ENCODE results near the gene TAB2. TPM values are rescaled to one million over a fixed set of nuclear protein-coding genes. Genes with fewer than 3 reads are reported as not detected.

TAB2 gene
- total RNA-seq, 1 donor from 2014 or later, result 45.1 TPM

DNA sequence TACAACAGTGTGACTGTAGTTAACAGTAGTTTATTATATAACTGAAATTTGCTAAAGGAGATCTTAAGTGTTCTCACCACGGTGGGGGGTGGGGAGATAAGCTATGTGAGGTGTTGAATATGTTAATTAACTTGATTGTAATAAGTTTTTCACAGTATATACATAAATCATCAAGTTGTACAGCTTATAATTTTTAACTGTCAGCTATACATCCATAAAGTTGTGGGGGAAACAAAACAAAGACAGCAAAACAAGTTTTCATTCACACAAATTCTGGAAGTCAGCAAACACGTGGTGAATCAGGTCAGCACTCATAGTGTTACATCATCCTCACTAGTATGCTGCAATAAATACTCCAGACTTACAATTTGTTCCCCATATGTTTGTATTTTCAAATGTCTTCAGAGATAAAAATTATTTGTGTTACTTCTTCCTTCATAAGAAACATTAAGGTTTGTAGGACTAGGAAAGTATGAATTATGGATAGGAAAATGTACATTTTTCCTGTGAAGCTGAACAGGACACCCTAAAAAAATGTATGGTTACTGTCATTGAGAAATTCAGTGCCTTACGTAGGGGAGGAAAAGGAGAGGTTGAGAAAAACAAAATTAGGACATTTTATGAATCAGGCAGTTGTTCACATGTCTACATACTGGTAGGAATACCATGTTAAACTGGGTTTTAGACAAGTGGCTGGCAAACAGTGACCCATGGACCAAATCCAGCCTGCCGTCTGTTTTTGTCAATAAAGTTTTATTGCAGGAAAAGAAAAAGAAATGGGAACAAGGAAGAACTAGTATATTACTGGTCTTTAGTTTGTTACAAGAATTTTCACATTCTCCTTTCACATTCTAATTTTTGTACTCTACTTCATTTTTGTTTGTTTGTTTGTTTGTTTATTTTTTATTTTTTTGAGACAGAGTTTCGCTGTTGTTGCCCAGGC, 88.6 kb downstream of the TAB2 start:
- no peak for TF ChIP-seq CTCF (conservative IDR thresholded peaks at IDR 0.05)
- H3K27ac Mint-ChIP-seq (ENCODE audit: unreplicated experiment), result no peak overlapping the region
- no peaks in the 10 kb centered on the region for H3K27me3 Mint-ChIP-seq (ENCODE audit: low read depth)
- no peaks in the 10 kb centered on the region for H3K4me1 Mint-ChIP-seq
- peaks cover 32% of the 10 kb centered on the region for H3K36me3 Mint-ChIP-seq (ENCODE audit: low read depth)
- no peaks in the 10 kb centered on the region for H3K9me3 Mint-ChIP-seq
- no peak overlapping the region for H3K4me3 Mint-ChIP-seq
- no peak for DNase-seq (ENCODE audit: low read depth, low spot score)

DNA sequence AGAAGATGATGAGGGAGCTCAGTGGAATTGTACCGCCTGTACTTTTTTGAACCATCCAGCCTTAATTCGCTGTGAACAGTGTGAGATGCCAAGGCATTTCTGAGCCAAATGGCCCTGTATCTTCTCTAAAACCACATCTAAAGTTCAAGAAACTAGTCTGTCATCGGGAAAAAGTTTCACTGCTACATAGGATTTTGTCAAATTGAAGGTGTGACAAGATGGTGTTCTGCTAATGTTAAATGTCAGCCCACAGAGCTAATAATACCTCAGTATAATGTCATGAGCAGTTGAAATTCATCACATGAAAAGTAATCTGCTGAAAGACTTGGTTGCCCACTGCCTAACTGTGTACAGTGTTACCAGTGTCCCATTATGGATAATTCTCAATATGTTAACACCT, 92.1 kb downstream of the TAB2 start:
- no peak overlapping the region for H3K4me3 Mint-ChIP-seq
- no peaks in the 10 kb centered on the region for H3K4me1 Mint-ChIP-seq
- no peaks in the 10 kb centered on the region for H3K27me3 Mint-ChIP-seq (ENCODE audit: low read depth)
- DNase-seq (ENCODE audit: low read depth, low spot score), result no peak
- no peak overlapping the region for H3K27ac Mint-ChIP-seq (ENCODE audit: unreplicated experiment)
- peaks cover 1% of the 10 kb centered on the region for H3K9me3 Mint-ChIP-seq
- no peak for TF ChIP-seq CTCF (conservative IDR thresholded peaks at IDR 0.05)
- H3K36me3 Mint-ChIP-seq (ENCODE audit: low read depth), result peaks cover 14% of the 10 kb centered on the region

DNA sequence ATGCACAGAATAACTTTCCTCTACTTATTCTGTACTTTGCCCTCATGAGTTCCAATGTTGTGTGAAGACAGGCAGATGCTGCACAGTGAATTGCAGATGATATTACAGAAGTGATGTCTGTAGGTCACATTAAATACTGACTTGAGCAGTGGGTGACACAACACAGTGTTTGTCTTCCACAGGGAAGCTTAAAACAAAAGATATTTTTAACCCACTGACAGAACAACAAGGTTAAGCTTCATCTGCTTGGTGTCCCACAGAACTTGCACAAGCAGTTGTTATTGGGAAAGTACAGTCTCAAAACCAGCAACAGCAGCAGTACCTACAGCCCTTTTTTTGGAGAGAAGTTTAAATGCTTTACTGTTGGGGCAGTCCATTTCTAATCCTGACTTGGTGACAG, 93.0 kb downstream of the TAB2 start:
- no peaks in the 10 kb centered on the region for H3K4me1 Mint-ChIP-seq
- no peak overlapping the region for H3K4me3 Mint-ChIP-seq
- H3K27me3 Mint-ChIP-seq (ENCODE audit: low read depth), result no peaks in the 10 kb centered on the region
- peaks cover 4% of the 10 kb centered on the region for H3K9me3 Mint-ChIP-seq
- no peak for DNase-seq (ENCODE audit: low read depth, low spot score)
- no peak for TF ChIP-seq CTCF (conservative IDR thresholded peaks at IDR 0.05)
- peaks cover 13% of the 10 kb centered on the region for H3K36me3 Mint-ChIP-seq (ENCODE audit: low read depth)
- H3K27ac Mint-ChIP-seq (ENCODE audit: unreplicated experiment), result no peak overlapping the region

- Mint-ChIP-seq H3K36me3 (ENCODE audit: low read depth) (peaks cover 18% of the 10 kb centered on the region), H3K27ac (ENCODE audit: unreplicated experiment) (no peak overlapping the region), H3K27me3 (ENCODE audit: low read depth) (no peaks in the 10 kb centered on the region), H3K9me3 (peaks cover 7% of the 10 kb centered on the region), H3K4me1 (no peaks in the 10 kb centered on the region), H3K4me3 (no peak overlapping the region)
- no peak for TF ChIP-seq CTCF (conservative IDR thresholded peaks at IDR 0.05)
- DNase-seq (ENCODE audit: low read depth, low spot score), result no peak
Observed at GRCh38 chr6:149414009-149414408, 96.5 kb downstream of the TAB2 start.

DNA sequence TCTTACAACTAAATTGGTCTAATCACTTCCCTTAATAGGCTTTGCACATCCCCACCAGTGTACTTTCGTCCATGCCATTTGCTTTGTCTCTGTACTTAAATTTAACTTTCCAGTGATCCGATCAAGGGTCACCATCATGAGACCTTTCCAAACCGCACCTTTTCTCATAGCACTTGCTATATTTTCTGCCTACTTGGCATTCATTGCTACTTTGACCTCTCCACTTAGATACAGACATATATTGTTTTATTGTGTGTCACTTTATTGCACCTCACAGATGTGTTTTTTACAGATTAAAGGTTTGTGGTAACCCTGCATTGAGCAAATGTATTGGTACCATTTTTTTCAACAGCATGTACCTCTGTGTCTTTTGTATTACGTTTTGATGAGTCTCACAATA, 97.3 kb downstream of the TAB2 start:
- Mint-ChIP-seq H3K27me3 (ENCODE audit: low read depth) (no peaks in the 10 kb centered on the region), H3K36me3 (ENCODE audit: low read depth) (peaks cover 18% of the 10 kb centered on the region), H3K27ac (ENCODE audit: unreplicated experiment) (no peak overlapping the region), H3K4me1 (no peaks in the 10 kb centered on the region), H3K4me3 (no peak overlapping the region), H3K9me3 (peaks cover 7% of the 10 kb centered on the region)
- no peak for DNase-seq (ENCODE audit: low read depth, low spot score)
- no peak for TF ChIP-seq CTCF (conservative IDR thresholded peaks at IDR 0.05)

Data from neural crest cell (in vitro differentiated cells).